Stimulated activated CD4-positive, alpha-beta T cell treated with anti-CD3 and anti-CD28 coated beads, Interleukin-1b, Interleukin-23, amount 100 ng/mL, for 48 hours (primary cell): Measurements from ENCODE around the gene KRT20.
"Not testable (repeated sequence)": the region's sequence is repeated elsewhere in the genome, so short reads cannot be mapped to it uniquely, and the experiment has no call there.

Experiments
- DNase-seq: peaks from one replicate; pipeline ENCODE4 v3.0.0-alpha.2; 2020

The KRT20 gene

GRCh38 chr17:40884708-40885512, at the start of gene KRT20:
KRT20 (minus strand) TSS chr17:40885242; CDS start chr17:40885185, 57 bp downstream.
- DNase-seq: no peak

- no peak for DNase-seq
Observed at GRCh38 chr17:40932608-40933007, 47.6 kb upstream of the KRT20 start.

- no peak for DNase-seq
Observed at GRCh38 chr17:40931311-40931710, 46.3 kb upstream of the KRT20 start.

- no peak for DNase-seq
Observed at GRCh38 chr17:40926341-40926740, 41.3 kb upstream of the KRT20 start.

GRCh38 chr17:40922239-40922638, 37.2 kb upstream of the KRT20 start:
- DNase-seq: no peak

- DNase-seq: no peak
Observed at GRCh38 chr17:40921026-40921425, 36.0 kb upstream of the KRT20 start.

- DNase-seq: not testable (repeated sequence)
Observed at GRCh38 chr17:40917116-40917515, 32.1 kb upstream of the KRT20 start.

- DNase-seq: no peak
Observed at GRCh38 chr17:40916366-40916765, 31.3 kb upstream of the KRT20 start.

- no peak for DNase-seq
Observed at GRCh38 chr17:40915721-40916256, 30.7 kb upstream of the KRT20 start.

GRCh38 chr17:40915199-40915661, 30.2 kb upstream of the KRT20 start:
- no peak for DNase-seq

GRCh38 chr17:40914075-40914855, 29.2 kb upstream of the KRT20 start:
- no peak for DNase-seq

GRCh38 chr17:40912486-40913210, 27.6 kb upstream of the KRT20 start:
- DNase-seq: no peak

GRCh38 chr17:40910441-40910841, 25.4 kb upstream of the KRT20 start:
- DNase-seq: no peak

- no peak for DNase-seq
Observed at GRCh38 chr17:40909755-40910154, 24.7 kb upstream of the KRT20 start.

GRCh38 chr17:40909351-40909750, 24.3 kb upstream of the KRT20 start:
- DNase-seq: peak; percentile 74

- DNase-seq: no peak
Observed at GRCh38 chr17:40906613-40907012, 21.6 kb upstream of the KRT20 start.

GRCh38 chr17:40905370-40905769, 20.3 kb upstream of the KRT20 start:
- DNase-seq: no peak

- DNase-seq: no peak
Observed at GRCh38 chr17:40903129-40903847, 18.2 kb upstream of the KRT20 start.

GRCh38 chr17:40902498-40902897, 17.5 kb upstream of the KRT20 start:
- no peak for DNase-seq

GRCh38 chr17:40901981-40902474, 17.0 kb upstream of the KRT20 start:
- no peak for DNase-seq

- DNase-seq: no peak
Observed at GRCh38 chr17:40900809-40901356, 15.8 kb upstream of the KRT20 start.

- no peak for DNase-seq
Observed at GRCh38 chr17:40896916-40897455, 11.9 kb upstream of the KRT20 start.
